GM23338 (cell line): ENCODE data around the gene C16orf90. TPM values are rescaled to one million over a fixed set of nuclear protein-coding genes. Genes with fewer than 3 reads are reported as not detected.

Experiments used
- ATAC-seq: fragments of 200-7000 bp; cut with Tn5 transposase; 3 replicates; pipeline ENCODE4 v1.9.1; 2020
- DNase-seq: peaks from one replicate; pipeline ENCODE4 v3.0.0-alpha.2; 2015; ENCODE audit warnings: low spot score
- H2AFZ ChIP-seq: fragments of 200-600 bp; sonication (generic); 2 replicates; pipeline ENCODE4 v1.8.0; 2016; ENCODE audit warnings: antibody characterized with exemption, mild to moderate bottlenecking, moderate library complexity
- H3F3A ChIP-seq: fragments of 200-600 bp; sonication (generic); replicated peaks from 2 replicates; pipeline ENCODE4 v1.8.0; 2017; ENCODE audit warnings: antibody characterized with exemption, mixed run types, low read depth
- H3K27ac ChIP-seq: fragments of 200-600 bp; sonication (generic); 2 replicates; pipeline ENCODE4 v1.6.1; 2016; ENCODE audit warnings: low read depth
- H3K27me3 ChIP-seq: fragments of 200-600 bp; sonication (generic); 2 replicates; pipeline ENCODE4 v1.8.0; 2016; ENCODE audit warnings: mild to moderate bottlenecking, mixed run types, moderate library complexity; ENCODE audit not compliant: insufficient read depth
- H3K36me3 ChIP-seq: fragments of 200-600 bp; sonication (generic); 2 replicates; pipeline ENCODE4 v1.8.0; 2016; ENCODE audit warnings: mild to moderate bottlenecking; ENCODE audit not compliant: insufficient read depth
- H3K4me1 ChIP-seq: fragments of 200-600 bp; sonication (generic); 2 replicates; pipeline ENCODE4 v1.8.0; 2016; ENCODE audit warnings: mild to moderate bottlenecking, moderate library complexity; ENCODE audit not compliant: insufficient read depth
- H3K4me2 ChIP-seq: fragments of 200-600 bp; sonication (generic); 2 replicates; pipeline ENCODE4 v1.7.1; 2017; ENCODE audit warnings: mixed run types
- H3K4me3 ChIP-seq: fragments of 200-600 bp; sonication (generic); 2 replicates; pipeline ENCODE4 v1.6.1; 2016; ENCODE audit warnings: mixed run types
- H3K79me2 ChIP-seq: fragments of 200-600 bp; sonication (generic); replicated peaks from 2 replicates; pipeline ENCODE4 v1.8.0; 2017; ENCODE audit warnings: mild to moderate bottlenecking; ENCODE audit not compliant: insufficient read depth
- H3K9me2 ChIP-seq: fragments of 200-600 bp; sonication (generic); 2 replicates; pipeline ENCODE4 v1.8.0; 2017; ENCODE audit not compliant: insufficient read depth
- H4K20me1 ChIP-seq: fragments of 200-600 bp; sonication (generic); replicated peaks from 2 replicates; pipeline ENCODE4 v1.8.0; 2017; ENCODE audit warnings: mild to moderate bottlenecking; ENCODE audit not compliant: insufficient read depth
- H3K27ac Mint-ChIP-seq: 2 replicates; pipeline ENCODE4 v1.8.0; 2020; ENCODE audit warnings: inconsistent platforms, mild to moderate bottlenecking, moderate library complexity, mixed read lengths
- H3K27me3 Mint-ChIP-seq: 3 replicates; pipeline ENCODE4 v1.8.0; 2022; ENCODE audit warnings: low read depth, mild to moderate bottlenecking, moderate library complexity, mixed read lengths, inconsistent platforms; ENCODE audit not compliant: insufficient read depth, poor library complexity
- H3K36me3 Mint-ChIP-seq: 3 replicates; pipeline ENCODE4 v1.8.0; 2021; ENCODE audit warnings: low read depth, mild to moderate bottlenecking, inconsistent platforms, moderate library complexity, mixed read lengths
- H3K4me1 Mint-ChIP-seq: 3 replicates; pipeline ENCODE4 v1.8.0; 2020; ENCODE audit warnings: mild to moderate bottlenecking, inconsistent platforms, mixed read lengths
- H3K4me3 Mint-ChIP-seq: 3 replicates; pipeline ENCODE4 v1.8.0; 2021; ENCODE audit warnings: moderate library complexity, mild to moderate bottlenecking, inconsistent platforms, mixed read lengths
- H3K9me3 Mint-ChIP-seq: 3 replicates; pipeline ENCODE4 v1.8.0; 2020; ENCODE audit warnings: moderate library complexity, mild to moderate bottlenecking, inconsistent platforms, mixed read lengths
- CREB1 ChIP-seq: fragments of 250-450 bp; sonication (Bioruptor Pico); IDR thresholded peaks from 2 replicates; pipeline ENCODE4 v1.5.0; 2020; ENCODE audit warnings: low read depth, mild to moderate bottlenecking, moderate library complexity
- CTCF ChIP-seq, 2 experiments: fragments of 200-600 bp in 1 of 2; sonication (generic) in 1 of 2; conservative IDR thresholded peaks; 2 replicates each; pipeline versions ENCODE4 v1.5.1 to v1.6.1; 2016 to 2017; ENCODE audit warnings: antibody characterized with exemption in 2 of 2, low read depth in 2 of 2, mild to moderate bottlenecking in 2 of 2, moderate library complexity in 1 of 2
- ETS1 ChIP-seq: IDR thresholded peaks from 2 replicates; pipeline ENCODE4 v1.6.1; 2016; ENCODE audit warnings: antibody characterized with exemption
- EZH2 ChIP-seq: fragments of 200-600 bp; sonication (generic); IDR thresholded peaks from one replicate; pipeline ENCODE4 v1.8.0; 2017; ENCODE audit warnings: antibody characterized with exemption, mild to moderate bottlenecking, low read depth; ENCODE audit not compliant: unreplicated experiment
- EZH2phosphoT487 ChIP-seq: fragments of 200-600 bp; sonication (generic); IDR thresholded peaks from one replicate; pipeline ENCODE4 v1.8.1; 2018; ENCODE audit warnings: antibody characterized with exemption; ENCODE audit not compliant: unreplicated experiment
- JUNB ChIP-seq: IDR thresholded peaks from one replicate; pipeline ENCODE4 v1.6.1; 2016; ENCODE audit warnings: antibody characterized with exemption; ENCODE audit not compliant: unreplicated experiment
- NANOG ChIP-seq: IDR thresholded peaks from 2 replicates; pipeline ENCODE4 v1.6.1; 2016; ENCODE audit warnings: antibody characterized with exemption, borderline replicate concordance
- POLR2AphosphoS5 ChIP-seq: IDR thresholded peaks from 2 replicates; pipeline ENCODE4 v1.6.1; 2016; ENCODE audit warnings: antibody characterized with exemption, low read depth
- REST ChIP-seq: IDR thresholded peaks from one replicate; pipeline ENCODE4 v1.6.1; 2018; ENCODE audit warnings: antibody characterized with exemption; ENCODE audit not compliant: unreplicated experiment
- STAT1 ChIP-seq: IDR thresholded peaks from one replicate; pipeline ENCODE4 v1.6.1; 2016; ENCODE audit warnings: antibody characterized with exemption; ENCODE audit not compliant: unreplicated experiment
- ZNF114 ChIP-seq: fragments of 250-450 bp; sonication (Bioruptor Pico); IDR thresholded peaks from 2 replicates; pipeline ENCODE4 v1.5.0; 2020; ENCODE audit warnings: mild to moderate bottlenecking, moderate library complexity
- ZNF331 ChIP-seq: fragments of 250-450 bp; sonication (Bioruptor Pico); IDR thresholded peaks from 2 replicates; pipeline ENCODE4 v1.5.0; 2020; ENCODE audit warnings: low read depth, mild to moderate bottlenecking, moderate library complexity
- ZNF462 ChIP-seq: fragments of 250-450 bp; sonication (Bioruptor Pico); IDR thresholded peaks from 2 replicates; pipeline ENCODE4 v1.5.0; 2020; ENCODE audit warnings: mild to moderate bottlenecking, moderate library complexity
- polyA plus RNA-seq: library from polyadenylated mRNA; unstranded; fragments of >200 nt; fragmentation: Nextera tagmentation; extraction: Ambion mirVana; gene quantifications from 2 replicates; pipeline ENCODE4 v1.2.1, GENCODE V29; 2016
- total RNA-seq: library from RNA; depleted of rRNA; stranded (reverse); fragments of >200 nt; shearing (Covaris generic); gene quantifications from 2 replicates; pipeline ENCODE4 v1.2.3, GENCODE V29; 2014

The C16orf90 gene
- total and polyA plus RNA-seq, 2 experiments from 2014 or later: not detected

- no peaks in the 10 kb centered on the region for H3K9me2 ChIP-seq
- H3K79me2 ChIP-seq: no peaks in the 10 kb centered on the region
- no peak overlapping the region for H3K4me2 ChIP-seq
- no peaks in the 10 kb centered on the region for H4K20me1 ChIP-seq
- no peak overlapping the region for H3K4me3 ChIP-seq
- Mint-ChIP-seq H3K4me1 (no peaks in the 10 kb centered on the region), H3K27me3 (peaks cover 13% of the 10 kb centered on the region), H3K36me3 (no peaks in the 10 kb centered on the region), H3K9me3 (no peaks in the 10 kb centered on the region), H3K4me3 (no peak overlapping the region), H3K27ac (no peak overlapping the region)
- no peaks in the 10 kb centered on the region for H3F3A ChIP-seq
- no peak for TF ChIP-seq POLR2AphosphoS5
- no peak for TF ChIP-seq CTCF (conservative IDR thresholded peaks at IDR 0.05; ENCODE audit: low read depth in 2 of 2)
- no peak for TF ChIP-seq ZNF331 (CRISPR knock-in tag)
- TF ChIP-seq CREB1: no peak
- TF ChIP-seq ETS1: no peak
- TF ChIP-seq ZNF114: no peak
- TF ChIP-seq EZH2phosphoT487: no peak
- no peak for TF ChIP-seq STAT1
- no peak for TF ChIP-seq JUNB
- no peak for TF ChIP-seq ZNF462 (CRISPR knock-in tag)
- no peak for TF ChIP-seq REST
- TF ChIP-seq NANOG: no peak
- no peak for TF ChIP-seq EZH2
- no peak for ATAC-seq
- DNase-seq: no peak
- no peak overlapping the region for H3K27ac ChIP-seq
- no peaks in the 10 kb centered on the region for H3K4me1 ChIP-seq
- H3K36me3 ChIP-seq: no peaks in the 10 kb centered on the region
- H2AFZ ChIP-seq: no peak overlapping the region
- H3K27me3 ChIP-seq: no peaks in the 10 kb centered on the region
Observed at GRCh38 chr16:3492356-3492755, 2.9 kb downstream of the C16orf90 start.
